Heart left ventricle (tissue), 13 donors: ENCODE data around the gene TCEAL4.

Experiments used
- CTCF ChIP-seq, 12 donors: fragments of 200-600 bp; sonication (generic) in 4 of 12; IDR thresholded peaks; one replicate each; pipeline versions ENCODE4 v1.5.0 to v1.8.0; 2018 to 2022; ENCODE audit warnings: antibody characterized with exemption in 12 of 12, mild to moderate bottlenecking in 5 of 12
- POLR2A ChIP-seq, 2 donors: fragments of 450-650 bp; IDR thresholded peaks; one replicate each; pipeline ENCODE4 v1.6.1; 2017; ENCODE audit warnings: antibody characterized with exemption in 2 of 2, mild to moderate bottlenecking in 2 of 2, moderate library complexity in 2 of 2
- donor health status: ischemic (EF 13 %, LVEDD 7.1; RV severe dilation, severe dysfunction).
- donor health status: DM: no; HTN: yes; CAD: no.
- donor health status: DM: no; HTN: no; CAD: no.
- donor health status: ischemic (EF 25% LVEDD 6.9; RV normal size, moderate dysfunction).
- donor health status: ischemic (EF 25% LVEDD 5.7; RV mildly dilated, moderate dysfunction).
- donor health status: ischemic (EF 35%, LVEDD 5.7; RV mildly dilated, moderate dysfunction).
- donor health status: nonischemic (EF 11% LVEDD 7.7; RV severe dilation, severe dysfunction).
- donor health status: DM: yes; HTN: yes; CAD: no.
- donor health status: PGD.
- donor health status: ischemic (EF 29% LVEDD 5.4; RV normal size, mild dysfunction).
- donor health status: nonischemic (EF 23%, LVEDD 6.1; RV moderate dilation, normal function).

- no peak for TF ChIP-seq CTCF (IDR thresholded peaks at IDR 0.05)
- TF ChIP-seq POLR2A (IDR thresholded peaks at IDR 0.05): no peak
Observed at GRCh38 chrX:103560256-103560655, 25.1 kb upstream of the TCEAL4 start.
